Activated naive CD8-positive, alpha-beta T cell treated with anti-CD3 and anti-CD28 coated beads, Interleukin-2, amount 10 ng/mL, durations not matched to agents 7 days and 5 days (primary cell): ENCODE measurements around the gene TRANK1. TPM values are rescaled to one million over a fixed set of nuclear protein-coding genes. Genes with fewer than 3 reads are reported as not detected.

ENCODE experiments used
- ATAC-seq: fragments of 150-1000 bp; cut with Tn5 transposase; one replicate; pipeline ENCODE4 v1.10.0; 2021; ENCODE audit warnings: low read depth, moderate library complexity
- POLR2A ChIA-PET: fragments of 350-600 bp; sonication (Branson Sonifier 250); formaldehyde crosslinking; loops from one replicate; lab custom pipeline; 2021; ENCODE audit warnings: antibody characterized with exemption; lab: Charles Lee
- DNase-seq: peaks from one replicate; pipeline ENCODE4 v3.0.0; 2021
- H3K27ac Mint-ChIP-seq: one replicate; pipeline ENCODE4 v1.8.0; 2022; ENCODE audit warnings: mild to moderate bottlenecking, mixed read lengths
- H3K27me3 Mint-ChIP-seq: one replicate; pipeline ENCODE4 v1.8.0; 2022; ENCODE audit warnings: mild to moderate bottlenecking, moderate library complexity, mixed read lengths
- H3K36me3 Mint-ChIP-seq: one replicate; pipeline ENCODE4 v1.8.0; 2021; ENCODE audit warnings: mild to moderate bottlenecking, mixed read lengths
- H3K4me1 Mint-ChIP-seq: one replicate; pipeline ENCODE4 v1.8.0; 2021; ENCODE audit warnings: mixed read lengths
- H3K4me3 Mint-ChIP-seq: one replicate; pipeline ENCODE4 v1.8.0; 2022; ENCODE audit warnings: mild to moderate bottlenecking, moderate library complexity, mixed read lengths
- H3K9me3 Mint-ChIP-seq: one replicate; pipeline ENCODE4 v1.8.0; 2021; ENCODE audit warnings: mixed read lengths
- total RNA-seq, 2 experiments: library from RNA; stranded (reverse); gene quantifications; one replicate each; pipeline ENCODE4 v1.2.3, GENCODE V29; 2021

The TRANK1 gene
- total RNA-seq, 2 experiments from 2014 or later = 99.6 to 102 TPM

- H3K27me3 Mint-ChIP-seq = no peaks in the 10 kb centered on the region
- POLR2A ChIA-PET = no interaction called here
- no peak overlapping the region for H3K4me3 Mint-ChIP-seq
- no peak for ATAC-seq
- H3K4me1 Mint-ChIP-seq = peaks cover 22% of the 10 kb centered on the region
- no peak overlapping the region for H3K27ac Mint-ChIP-seq
- H3K9me3 Mint-ChIP-seq = peaks cover 6% of the 10 kb centered on the region
- no peak for DNase-seq
- peaks cover 45% of the 10 kb centered on the region for H3K36me3 Mint-ChIP-seq
Observed at GRCh38 chr3:36837089-36837488, 107.8 kb downstream of the TRANK1 start.

DNA sequence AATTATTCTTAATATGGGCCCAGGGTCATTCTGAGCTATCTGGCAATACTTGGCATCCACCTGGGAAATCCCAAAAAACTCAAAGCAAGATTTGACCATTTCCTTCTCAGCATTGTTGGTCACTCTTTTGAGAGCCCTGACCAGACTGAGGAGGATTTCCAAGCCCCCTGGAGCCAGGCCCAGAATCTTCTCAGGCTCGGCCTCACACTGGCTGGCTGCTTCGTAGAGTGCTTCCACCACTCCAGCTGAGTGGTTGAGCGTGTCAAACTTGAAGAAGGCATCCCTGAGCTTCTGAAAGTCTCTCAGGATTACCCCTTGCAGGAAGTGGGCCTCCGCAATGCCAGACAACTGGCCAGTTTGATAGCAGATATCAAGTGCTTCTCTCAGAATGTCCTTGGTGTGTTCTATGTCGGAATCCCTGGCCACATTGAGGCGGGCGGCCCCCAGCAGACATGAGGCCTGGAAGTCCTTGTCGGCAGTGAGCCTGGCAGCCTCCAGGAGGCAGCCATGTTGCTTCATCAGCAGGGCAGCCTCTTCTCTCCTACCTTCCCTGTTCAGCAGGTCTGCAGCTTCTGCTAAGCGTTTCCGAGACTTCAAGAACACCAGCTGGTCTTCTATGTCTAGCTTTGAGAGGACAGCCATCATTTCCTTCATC lies 111.6 kb downstream of the TRANK1 start:
- H3K36me3 Mint-ChIP-seq = peaks cover 30% of the 10 kb centered on the region
- POLR2A ChIA-PET = no interaction called here
- H3K4me1 Mint-ChIP-seq = peaks cover 2% of the 10 kb centered on the region
- no peak for DNase-seq
- ATAC-seq = no peak
- no peak overlapping the region for H3K4me3 Mint-ChIP-seq
- H3K27ac Mint-ChIP-seq = no peak overlapping the region
- H3K27me3 Mint-ChIP-seq = no peaks in the 10 kb centered on the region
- H3K9me3 Mint-ChIP-seq = no peaks in the 10 kb centered on the region

- peaks cover 2% of the 10 kb centered on the region for H3K4me1 Mint-ChIP-seq
- ATAC-seq = no peak
- peaks cover 32% of the 10 kb centered on the region for H3K36me3 Mint-ChIP-seq
- H3K27ac Mint-ChIP-seq = no peak overlapping the region
- POLR2A ChIA-PET = no interaction called here
- no peaks in the 10 kb centered on the region for H3K9me3 Mint-ChIP-seq
- H3K4me3 Mint-ChIP-seq = no peak overlapping the region
- H3K27me3 Mint-ChIP-seq = no peaks in the 10 kb centered on the region
- no peak for DNase-seq
Observed at GRCh38 chr3:36832406-36832805, 112.4 kb downstream of the TRANK1 start.

DNA sequence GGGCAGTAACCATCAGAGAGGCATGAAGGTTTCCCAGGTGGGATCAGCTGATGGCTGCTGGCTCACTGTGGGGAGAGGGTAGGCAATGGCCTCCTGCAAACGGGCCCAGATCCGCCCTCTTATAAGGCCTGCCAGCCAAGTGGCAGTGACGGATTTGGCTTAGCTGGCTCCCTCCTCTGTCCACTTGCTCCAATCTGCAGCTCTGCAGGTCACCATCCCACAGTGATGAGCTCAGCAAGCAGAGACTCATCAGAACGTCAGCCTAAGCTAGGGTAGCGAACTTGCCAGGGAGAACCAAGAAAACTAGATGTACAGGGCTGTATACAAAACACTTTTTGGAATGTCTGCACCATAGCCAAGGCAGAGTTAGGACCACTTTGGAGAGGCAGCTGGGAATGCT lies 117.7 kb downstream of the TRANK1 start:
- DNase-seq (no peak), ATAC-seq (no peak)
- Mint-ChIP-seq H3K4me1 (no peaks in the 10 kb centered on the region), H3K4me3 (no peak overlapping the region), H3K9me3 (no peaks in the 10 kb centered on the region), H3K27me3 (no peaks in the 10 kb centered on the region), H3K27ac (no peak overlapping the region), H3K36me3 (peaks cover 24% of the 10 kb centered on the region)
- POLR2A ChIA-PET = no interaction called here

GRCh38 chr3:36826240-36826639 lies 118.6 kb downstream of the TRANK1 start:
- Mint-ChIP-seq H3K4me3 (no peak overlapping the region), H3K36me3 (peaks cover 19% of the 10 kb centered on the region), H3K27me3 (no peaks in the 10 kb centered on the region), H3K4me1 (no peaks in the 10 kb centered on the region), H3K27ac (no peak overlapping the region), H3K9me3 (no peaks in the 10 kb centered on the region)
- no peak for DNase-seq
- POLR2A ChIA-PET = no interaction called here
- no peak for ATAC-seq

DNA sequence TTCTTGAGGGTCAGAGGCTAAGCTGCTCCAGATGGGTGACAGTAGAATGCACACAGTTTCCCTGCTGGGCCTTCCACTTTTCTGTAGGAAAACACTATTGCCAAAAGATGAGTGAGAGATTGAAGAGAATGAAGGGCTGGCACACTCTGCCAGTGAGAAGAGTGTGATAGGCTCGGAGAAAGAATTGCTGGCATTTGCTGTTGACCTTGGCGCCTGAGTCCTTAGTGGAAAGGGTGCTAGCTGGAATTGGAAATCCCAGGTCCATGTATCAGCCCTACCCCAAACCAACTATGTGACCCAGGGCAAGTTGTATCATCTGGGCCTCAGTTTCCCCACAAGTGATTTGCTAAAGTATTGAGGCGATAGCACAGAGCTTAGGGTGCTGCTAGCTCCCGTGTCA lies 120.4 kb downstream of the TRANK1 start:
- H3K4me3 Mint-ChIP-seq = no peak overlapping the region
- DNase-seq (no peak), ATAC-seq (no peak)
- H3K27me3 Mint-ChIP-seq = no peaks in the 10 kb centered on the region
- H3K4me1 Mint-ChIP-seq = no peaks in the 10 kb centered on the region
- peaks cover 13% of the 10 kb centered on the region for H3K36me3 Mint-ChIP-seq
- no peak overlapping the region for H3K27ac Mint-ChIP-seq
- no peaks in the 10 kb centered on the region for H3K9me3 Mint-ChIP-seq
- POLR2A ChIA-PET = no interaction called here

DNA sequence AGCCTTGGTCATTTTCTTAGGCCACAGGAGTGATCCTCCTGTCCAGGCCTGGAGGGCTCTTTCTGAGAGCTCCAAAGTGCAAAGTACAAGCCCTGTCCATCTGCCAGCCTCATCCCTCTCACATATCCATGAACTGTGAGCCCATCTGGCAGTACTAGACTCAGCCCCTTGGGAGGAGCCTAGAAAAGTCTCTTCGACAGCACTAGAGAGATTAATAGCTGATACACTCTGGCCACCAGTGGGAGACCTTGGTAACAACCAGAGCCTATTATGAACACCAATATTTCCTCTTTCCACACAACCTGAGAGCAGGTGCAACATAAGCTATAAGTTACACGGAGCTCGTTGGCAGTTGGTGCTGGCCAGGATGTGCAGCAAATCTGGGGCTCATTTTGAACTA lies 121.0 kb downstream of the TRANK1 start:
- ATAC-seq (no peak), DNase-seq (no peak)
- H3K9me3 Mint-ChIP-seq = no peaks in the 10 kb centered on the region
- H3K36me3 Mint-ChIP-seq = peaks cover 12% of the 10 kb centered on the region
- no peak overlapping the region for H3K4me3 Mint-ChIP-seq
- H3K27ac Mint-ChIP-seq = no peak overlapping the region
- POLR2A ChIA-PET = no interaction called here
- H3K27me3 Mint-ChIP-seq = no peaks in the 10 kb centered on the region
- H3K4me1 Mint-ChIP-seq = no peaks in the 10 kb centered on the region

GRCh38 chr3:36820083-36820482 lies 124.8 kb downstream of the TRANK1 start:
- Mint-ChIP-seq H3K36me3 (peaks cover 3% of the 10 kb centered on the region), H3K4me3 (no peak overlapping the region), H3K27me3 (no peaks in the 10 kb centered on the region), H3K27ac (no peak overlapping the region), H3K4me1 (no peaks in the 10 kb centered on the region), H3K9me3 (no peaks in the 10 kb centered on the region)
- ATAC-seq (no peak), DNase-seq (no peak)
- POLR2A ChIA-PET = no interaction called here

- POLR2A ChIA-PET = no interaction called here
- no peaks in the 10 kb centered on the region for H3K9me3 Mint-ChIP-seq
- H3K27ac Mint-ChIP-seq = no peak overlapping the region
- DNase-seq (no peak), ATAC-seq (no peak)
- no peaks in the 10 kb centered on the region for H3K27me3 Mint-ChIP-seq
- no peak overlapping the region for H3K4me3 Mint-ChIP-seq
- no peaks in the 10 kb centered on the region for H3K4me1 Mint-ChIP-seq
- H3K36me3 Mint-ChIP-seq = peaks cover under 1% of the 10 kb centered on the region
Observed at GRCh38 chr3:36817806-36818533, 126.9 kb downstream of the TRANK1 start.

DNA sequence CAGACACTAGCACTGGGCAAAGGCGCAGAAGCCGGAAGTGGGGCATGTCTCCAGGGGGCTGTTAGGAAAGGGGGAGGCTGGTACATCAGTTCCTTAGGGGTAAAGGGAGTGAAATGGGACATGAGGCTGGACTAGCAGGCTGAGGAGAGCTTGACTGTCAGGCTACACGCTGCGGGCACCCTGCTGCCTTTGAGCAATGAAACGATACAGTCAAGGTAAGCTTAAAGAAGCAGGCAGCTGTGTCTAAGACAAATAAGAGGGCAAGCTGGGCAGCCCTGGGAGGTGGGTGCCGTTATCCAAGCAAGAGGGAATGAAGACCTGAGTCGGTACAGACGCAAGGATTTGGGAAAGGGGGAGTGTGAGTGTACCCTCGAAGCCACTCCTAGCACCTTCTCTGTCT lies 129.5 kb downstream of the TRANK1 start:
- Mint-ChIP-seq H3K9me3 (no peaks in the 10 kb centered on the region), H3K36me3 (no peaks in the 10 kb centered on the region), H3K27me3 (peaks cover 2% of the 10 kb centered on the region), H3K4me3 (no peak overlapping the region), H3K4me1 (no peaks in the 10 kb centered on the region), H3K27ac (no peak overlapping the region)
- POLR2A ChIA-PET = no interaction called here
- DNase-seq = no peak
- ATAC-seq = no peak

GRCh38 chr3:36814776-36815175 lies 130.1 kb downstream of the TRANK1 start:
- no peaks in the 10 kb centered on the region for H3K9me3 Mint-ChIP-seq
- H3K27ac Mint-ChIP-seq = no peak overlapping the region
- H3K4me3 Mint-ChIP-seq = no peak overlapping the region
- H3K36me3 Mint-ChIP-seq = no peaks in the 10 kb centered on the region
- H3K4me1 Mint-ChIP-seq = no peaks in the 10 kb centered on the region
- DNase-seq (no peak), ATAC-seq (no peak)
- H3K27me3 Mint-ChIP-seq = peaks cover 4% of the 10 kb centered on the region
- POLR2A ChIA-PET = no interaction called here

GRCh38 chr3:36814066-36814717 lies 130.7 kb downstream of the TRANK1 start:
- no peaks in the 10 kb centered on the region for H3K9me3 Mint-ChIP-seq
- H3K36me3 Mint-ChIP-seq = no peaks in the 10 kb centered on the region
- ATAC-seq (no peak), DNase-seq (no peak)
- no peak overlapping the region for H3K27ac Mint-ChIP-seq
- no peaks in the 10 kb centered on the region for H3K4me1 Mint-ChIP-seq
- peaks cover 4% of the 10 kb centered on the region for H3K27me3 Mint-ChIP-seq
- H3K4me3 Mint-ChIP-seq = no peak overlapping the region
- POLR2A ChIA-PET = no interaction called here

- no peaks in the 10 kb centered on the region for H3K36me3 Mint-ChIP-seq
- H3K9me3 Mint-ChIP-seq = no peaks in the 10 kb centered on the region
- H3K4me3 Mint-ChIP-seq = no peak overlapping the region
- H3K27me3 Mint-ChIP-seq = peaks cover 8% of the 10 kb centered on the region
- no peak for DNase-seq
- H3K27ac Mint-ChIP-seq = no peak overlapping the region
- H3K4me1 Mint-ChIP-seq = no peaks in the 10 kb centered on the region
- ATAC-seq = no peak
- POLR2A ChIA-PET = no interaction called here
Observed at GRCh38 chr3:36813305-36813704, 131.5 kb downstream of the TRANK1 start.

DNA sequence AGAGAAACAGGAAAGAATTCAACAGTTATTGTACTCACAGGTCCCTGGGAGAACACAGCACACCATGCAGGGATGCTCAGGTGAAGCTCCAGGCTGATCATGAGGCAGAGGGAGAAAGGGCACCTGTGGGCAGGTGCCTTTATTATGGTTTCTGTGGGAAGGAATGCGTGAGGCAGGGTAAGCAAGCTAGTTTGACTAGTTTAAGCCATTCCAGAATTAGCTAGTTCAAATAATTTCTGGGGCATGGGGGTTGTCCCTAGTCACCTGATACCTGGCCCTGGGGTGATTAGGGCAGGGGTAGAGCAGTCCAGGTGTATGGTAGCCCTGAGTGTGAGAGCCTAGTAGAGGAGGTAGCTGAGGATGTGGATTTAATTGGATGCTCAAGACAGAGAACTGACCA lies 132.6 kb downstream of the TRANK1 start:
- ATAC-seq (no peak), DNase-seq (no peak)
- POLR2A ChIA-PET = no interaction called here
- Mint-ChIP-seq H3K4me1 (no peaks in the 10 kb centered on the region), H3K27me3 (peaks cover 10% of the 10 kb centered on the region), H3K9me3 (no peaks in the 10 kb centered on the region), H3K4me3 (no peak overlapping the region), H3K27ac (no peak overlapping the region), H3K36me3 (no peaks in the 10 kb centered on the region)
